Hepatocyte (in vitro differentiated cells): ENCODE measurements around the gene TAF15. TPM values are rescaled to one million over a fixed set of nuclear protein-coding genes. Genes with fewer than 3 reads are reported as not detected.

Source experiments
- DNase-seq: peaks from one replicate; pipeline ENCODE4 v3.0.0-alpha.2; 2016; ENCODE audit warnings: low spot score
- H2AFZ ChIP-seq: fragments of 200-600 bp; sonication (generic); 2 replicates; pipeline ENCODE4 v1.6.0; 2016; ENCODE audit warnings: antibody characterized with exemption, mild to moderate bottlenecking
- H3K27ac ChIP-seq: fragments of 200-600 bp; sonication (generic); 2 replicates; pipeline ENCODE4 v1.5.1; 2016; ENCODE audit warnings: mild to moderate bottlenecking
- H3K27me3 ChIP-seq: fragments of 200-600 bp; sonication (generic); 2 replicates; pipeline ENCODE4 v1.6.1; 2016
- H3K36me3 ChIP-seq: fragments of 200-600 bp; sonication (generic); replicated peaks from 2 replicates; pipeline ENCODE4 v1.5.1; 2016; ENCODE audit warnings: low read depth; ENCODE audit not compliant: insufficient read depth
- H3K4me1 ChIP-seq: fragments of 200-600 bp; sonication (generic); 2 replicates; pipeline ENCODE4 v1.5.1; 2016; ENCODE audit warnings: mild to moderate bottlenecking, moderate library complexity; ENCODE audit not compliant: insufficient read depth
- H3K4me2 ChIP-seq: fragments of 200-600 bp; sonication (generic); 2 replicates; pipeline ENCODE4 v1.6.0; 2016
- H3K4me3 ChIP-seq: fragments of 200-600 bp; sonication (generic); 2 replicates; pipeline ENCODE4 v1.5.1; 2016; ENCODE audit warnings: mild to moderate bottlenecking
- H3K79me2 ChIP-seq: fragments of 200-600 bp; sonication (generic); 2 replicates; pipeline ENCODE4 v1.6.0; 2017; ENCODE audit warnings: mild to moderate bottlenecking
- H3K9me2 ChIP-seq: fragments of 200-600 bp; sonication (generic); replicated peaks from 2 replicates; pipeline ENCODE4 v1.6.0; 2017; ENCODE audit warnings: mild to moderate bottlenecking; ENCODE audit not compliant: insufficient read depth
- H3K9me3 ChIP-seq: fragments of 200-600 bp; sonication (generic); 2 replicates; pipeline ENCODE4 v1.5.1; 2016; ENCODE audit warnings: low read depth, mild to moderate bottlenecking
- H4K20me1 ChIP-seq: fragments of 200-600 bp; sonication (generic); 2 replicates; pipeline ENCODE4 v1.6.0; 2016; ENCODE audit warnings: mild to moderate bottlenecking; ENCODE audit not compliant: insufficient read depth, poor library complexity, severe bottlenecking
- CTCF ChIP-seq: fragments of 200-600 bp; sonication (generic); IDR thresholded peaks from 2 replicates; pipeline ENCODE4 v1.5.1; 2016; ENCODE audit warnings: antibody characterized with exemption, mild to moderate bottlenecking; ENCODE audit not compliant: poor library complexity
- EZH2 ChIP-seq: fragments of 200-600 bp; sonication (generic); IDR thresholded peaks from 2 replicates; pipeline ENCODE4 v1.6.1; 2016; ENCODE audit warnings: antibody characterized with exemption, mild to moderate bottlenecking, borderline replicate concordance
- EZH2phosphoT487 ChIP-seq: fragments of 200-600 bp; sonication (generic); IDR thresholded peaks from one replicate; pipeline ENCODE4 v1.6.1; 2018; ENCODE audit warnings: antibody characterized with exemption, mild to moderate bottlenecking, low read depth, moderate library complexity; ENCODE audit not compliant: unreplicated experiment, severe bottlenecking
- WGBS: methylation state at CpG from one replicate; pipeline ENCODE4 v1.1.6; 2016; ENCODE audit warnings: low lambda C conversion rate; ENCODE audit errors: missing lambda C conversion rate; 5-methylcytosine and 5-hydroxymethylcytosine counted together
- polyA plus RNA-seq: library from polyadenylated mRNA; unstranded; fragments of >200 nt; fragmentation: Nextera tagmentation; extraction: Ambion mirVana; gene quantifications from 2 replicates; pipeline ENCODE4 v1.2.1, GENCODE V29; 2016
- total RNA-seq: library from RNA; depleted of rRNA; stranded (reverse); fragments of >200 nt; gene quantifications from 2 replicates; pipeline ENCODE4 v1.2.3, GENCODE V29; 2014

Gene TAF15
- total and polyA plus RNA-seq, 2 experiments from 2014 or later = 15.7 to 36.1 TPM

- no peak for DNase-seq
- Histone ChIP-seq H3K36me3 (no peaks in the 10 kb centered on the region), H3K27me3 (no peaks in the 10 kb centered on the region), H3K4me2 (no peak overlapping the region), H3K27ac (no peak overlapping the region), H3K79me2 (no peaks in the 10 kb centered on the region), H3K4me1 (peaks cover 13% of the 10 kb centered on the region), H3K9me2 (no peaks in the 10 kb centered on the region), H3K4me3 (no peak overlapping the region), H4K20me1 (no peaks in the 10 kb centered on the region), H3K9me3 (no peaks in the 10 kb centered on the region), H2AFZ (no peak overlapping the region)
- TF ChIP-seq CTCF (no peak), EZH2 (no peak), EZH2phosphoT487 (no peak)
- 73% methylated on average over 8 of the region's 8 CpGs for WGBS
Measured at GRCh38 chr17:35765756-35766488, 43.4 kb upstream of the TAF15 start.

GRCh38 chr17:35766489-35766877 lies 42.8 kb upstream of the TAF15 start:
- Histone ChIP-seq H4K20me1 (no peaks in the 10 kb centered on the region), H3K4me1 (peaks cover 13% of the 10 kb centered on the region), H3K27ac (no peak overlapping the region), H3K79me2 (no peaks in the 10 kb centered on the region), H3K4me3 (no peak overlapping the region), H3K4me2 (no peak overlapping the region), H2AFZ (no peak overlapping the region), H3K9me3 (no peaks in the 10 kb centered on the region), H3K9me2 (no peaks in the 10 kb centered on the region), H3K36me3 (no peaks in the 10 kb centered on the region), H3K27me3 (no peaks in the 10 kb centered on the region)
- no peak for TF ChIP-seq EZH2phosphoT487
- no peak for TF ChIP-seq CTCF
- TF ChIP-seq EZH2 = no peak
- 97% methylated on average over 21 of the region's 24 CpGs for WGBS
- no peak for DNase-seq

GRCh38 chr17:35766903-35767510 lies 42.3 kb upstream of the TAF15 start:
- H3K36me3 ChIP-seq = no peaks in the 10 kb centered on the region
- no peak overlapping the region for H3K4me2 ChIP-seq
- H3K9me3 ChIP-seq = no peaks in the 10 kb centered on the region
- H4K20me1 ChIP-seq = no peaks in the 10 kb centered on the region
- peak; percentile 59 for DNase-seq
- H3K79me2 ChIP-seq = no peaks in the 10 kb centered on the region
- H3K27ac ChIP-seq = no peak overlapping the region
- H2AFZ ChIP-seq = no peak overlapping the region
- H3K4me3 ChIP-seq = no peak overlapping the region
- no peaks in the 10 kb centered on the region for H3K9me2 ChIP-seq
- 62% methylated on average over 7 of the region's 7 CpGs for WGBS
- H3K4me1 ChIP-seq = peaks cover 13% of the 10 kb centered on the region
- TF ChIP-seq CTCF = peak; percentile 55
- no peak for TF ChIP-seq EZH2phosphoT487
- no peaks in the 10 kb centered on the region for H3K27me3 ChIP-seq
